A549 (cell line): ENCODE data around the gene PLEKHG4B. TPM values are rescaled to one million over a fixed set of nuclear protein-coding genes. Genes with fewer than 3 reads are reported as not detected.

Experiments used
- ATAC-seq, 2 experiments: fragments of 200-7000 bp in 1 of 2; fragments of >200 bp in 1 of 2; cut with Nextera tagmentation in 1 of 2; cut with Tn5 transposase in 1 of 2; 3 replicates each; pipeline versions ENCODE4 v1.8.0 to v1.9.1; 2018 to 2020; ENCODE audit warnings: mild to moderate bottlenecking in 1 of 2, moderate library complexity in 1 of 2
- CTCF ChIA-PET: fragments of 300-600 bp; sonication (Branson Sonifier 250); formaldehyde crosslinking; extraction: SDS; loops from one replicate; lab custom pipeline; 2021; ENCODE audit warnings: antibody characterized with exemption, inconsistent platforms; lab: Yijun Ruan, JAX
- POLR2A ChIA-PET: fragments of 350-600 bp; formaldehyde crosslinking; extraction: SDS; loops from one replicate; lab custom pipeline; 2021; ENCODE audit warnings: antibody characterized with exemption, inconsistent platforms; lab: Yijun Ruan, JAX
- DNase-seq, 2 experiments: peaks; one replicate each; pipeline versions ENCODE4 v3.0.0 to v3.0.0-alpha.2; 2011 to 2016; ENCODE audit warnings: low read depth in 1 of 2, low spot score in 1 of 2
- FAIRE-seq: peaks from 2 replicates; lab custom pipeline; 2011; peaks lifted over from hg19 to GRCh38; lab: Jason Lieb, UNC
- H3K27ac ChIP-seq, 2 experiments: fragments of >200 bp; sonication (Bioruptor Twin); formaldehyde crosslinking; 3 replicates each; pipeline ENCODE4 v1.5.1; 2016 to 2017
- H3K4me1 ChIP-seq: fragments of >200 bp; sonication (Bioruptor Twin); formaldehyde crosslinking; 3 replicates; pipeline ENCODE4 v1.6.1; 2016
- H3K4me2 ChIP-seq: fragments of >200 bp; sonication (Bioruptor Twin); formaldehyde crosslinking; 3 replicates; pipeline ENCODE4 v1.6.1; 2016
- H3K4me3 ChIP-seq: fragments of >200 bp; sonication (Bioruptor Twin); formaldehyde crosslinking; 3 replicates; pipeline ENCODE4 v1.5.1; 2016
- H3K9me3 ChIP-seq: fragments of >200 bp; sonication (Bioruptor Twin); formaldehyde crosslinking; 3 replicates; pipeline ENCODE4 v1.6.1; 2016
- BHLHE40 ChIP-seq: IDR thresholded peaks from 2 replicates; pipeline ENCODE4 v1.6.1; 2012; ENCODE audit warnings: low read depth, low read length, inconsistent platforms
- CBX2 ChIP-seq: fragments of 200-600 bp; sonication (generic); IDR thresholded peaks from 2 replicates; pipeline ENCODE4 v1.6.1; 2016; ENCODE audit warnings: low read depth, mild to moderate bottlenecking, borderline replicate concordance
- CEBPB ChIP-seq, 2 experiments: fragments of >200 bp in 1 of 2; sonication (Bioruptor Twin) in 1 of 2; formaldehyde crosslinking in 1 of 2; IDR thresholded peaks; 2 replicates each; pipeline ENCODE4 v1.6.1; 2012 to 2016
- CHD4 ChIP-seq: fragments of 200-600 bp; sonication (generic); IDR thresholded peaks from 2 replicates; pipeline ENCODE4 v1.6.1; 2016; ENCODE audit warnings: antibody characterized with exemption, mild to moderate bottlenecking, borderline replicate concordance
- EHMT2 ChIP-seq: fragments of 200-600 bp; sonication (generic); IDR thresholded peaks from 2 replicates; pipeline ENCODE4 v1.6.1; 2016; ENCODE audit warnings: antibody characterized with exemption, low read depth, mild to moderate bottlenecking, moderate library complexity
- ELK1 ChIP-seq: fragments of 150-350 bp; IDR thresholded peaks from 2 replicates; pipeline ENCODE4 v1.6.1; 2014; ENCODE audit warnings: low read depth, mild to moderate bottlenecking, low read length
- FOSL2 ChIP-seq, 2 experiments: fragments of 450-650 bp in 1 of 2; fragments of >200 bp in 1 of 2; sonication (Bioruptor Twin) in 1 of 2; formaldehyde crosslinking; IDR thresholded peaks; 2 replicates each; pipeline versions ENCODE4 v1.5.0 to v1.6.1; 2016 to 2020; ENCODE audit warnings: mild to moderate bottlenecking in 1 of 2, moderate library complexity in 1 of 2
- HDAC2 ChIP-seq: fragments of 200-600 bp; sonication (generic); IDR thresholded peaks from 2 replicates; pipeline ENCODE4 v1.6.1; 2016
- HOXA7 ChIP-seq: fragments of 250-450 bp; sonication (Bioruptor Pico); IDR thresholded peaks from 2 replicates; pipeline ENCODE4 v1.5.0; 2020; ENCODE audit warnings: mild to moderate bottlenecking, moderate library complexity
- MAFK ChIP-seq: fragments of 450-650 bp; IDR thresholded peaks from 2 replicates; pipeline ENCODE4 v1.6.1; 2014; ENCODE audit not compliant: partially characterized antibody
- MYC ChIP-seq: IDR thresholded peaks from 2 replicates; pipeline ENCODE4 v1.6.1; 2012; ENCODE audit warnings: mild to moderate bottlenecking, inconsistent platforms, low read length, improper control_type of control experiment, borderline replicate concordance
- NFE2L2 ChIP-seq: fragments of 150-350 bp; conservative IDR thresholded peaks from 2 replicates; pipeline ENCODE4 v1.6.1; 2014; ENCODE audit warnings: low read length
- NR3C1 ChIP-seq: fragments of >200 bp; sonication (Bioruptor Twin); formaldehyde crosslinking; IDR thresholded peaks from 3 replicates; pipeline ENCODE4 v1.6.1; 2017
- POLR2A ChIP-seq: IDR thresholded peaks from 2 replicates; pipeline ENCODE4 v1.6.1; 2012; ENCODE audit warnings: mild to moderate bottlenecking, low read length
- POLR2AphosphoS2 ChIP-seq: conservative IDR thresholded peaks from 2 replicates; pipeline ENCODE4 v1.6.1; 2012; ENCODE audit warnings: low read length, improper control_type of control experiment, inconsistent platforms
- RAD21 ChIP-seq, 2 experiments: fragments of >200 bp in 1 of 2; sonication (Bioruptor Twin) in 1 of 2; formaldehyde crosslinking in 1 of 2; IDR thresholded peaks in 1 of 2; conservative IDR thresholded peaks in 1 of 2; 2 replicates in 1 of 2; 3 replicates in 1 of 2; pipeline ENCODE4 v1.6.1; 2012 to 2018; ENCODE audit warnings: inconsistent platforms in 1 of 2
- RARB ChIP-seq: fragments of 250-450 bp; sonication (Bioruptor Pico); IDR thresholded peaks from 2 replicates; pipeline ENCODE4 v1.8.0; 2021; ENCODE audit warnings: mild to moderate bottlenecking, moderate library complexity
- RCOR1 ChIP-seq: fragments of 150-350 bp; IDR thresholded peaks from 2 replicates; pipeline ENCODE4 v1.6.1; 2014; ENCODE audit warnings: antibody characterized with exemption, low read length, low read depth
- RFX5 ChIP-seq: fragments of 450-650 bp; IDR thresholded peaks from 2 replicates; pipeline ENCODE4 v1.7.1; 2014; ENCODE audit warnings: antibody characterized with exemption, mild to moderate bottlenecking, moderate library complexity
- SMC3 ChIP-seq: fragments of >200 bp; sonication (Bioruptor Twin); formaldehyde crosslinking; IDR thresholded peaks from 3 replicates; pipeline ENCODE4 v1.6.1; 2018; ENCODE audit warnings: inconsistent platforms
- TP53 ChIP-seq: fragments of 250-450 bp; sonication (Bioruptor Pico); IDR thresholded peaks from 2 replicates; pipeline ENCODE4 v1.5.0; 2021; ENCODE audit warnings: mild to moderate bottlenecking, moderate library complexity
- ZC3H11A ChIP-seq: fragments of 450-650 bp; IDR thresholded peaks from 2 replicates; pipeline ENCODE4 v1.6.1; 2014; ENCODE audit warnings: antibody characterized with exemption, mild to moderate bottlenecking
- ZSCAN20 ChIP-seq: fragments of 250-450 bp; sonication (Bioruptor Pico); IDR thresholded peaks from 2 replicates; pipeline ENCODE4 v1.8.0; 2022; ENCODE audit warnings: mild to moderate bottlenecking, moderate library complexity
- WGBS: methylation state at CpG from one replicate; pipeline ENCODE4 v1.1.6; 2017; ENCODE audit errors: missing lambda C conversion rate; 5-methylcytosine and 5-hydroxymethylcytosine counted together
- polyA plus RNA-seq, 4 experiments: library from polyadenylated mRNA; depleted of rRNA in 3 of 4; stranded (reverse); fragments of >200 nt; fragmentation: RNase III in 1 of 4; extraction: RNeasy Plus Mini Kit Qiagen cat#74134 plus additional on column Dnase treatment in 1 of 4; gene quantifications; 2 replicates in 3 of 4; 3 replicates in 1 of 4; pipeline ENCODE4 v1.2.3, GENCODE V29; 2011 to 2017
- TF ChIP-seq, protein P1 (sequence below): IDR thresholded peaks from 2 replicates; pipeline ENCODE4 v1.6.1; 2012

PLEKHG4B gene
- polyA plus RNA-seq, 2 of the 4 experiments (the other 2 are of a cell fraction), result 0.57 to 0.59 TPM

DNA sequence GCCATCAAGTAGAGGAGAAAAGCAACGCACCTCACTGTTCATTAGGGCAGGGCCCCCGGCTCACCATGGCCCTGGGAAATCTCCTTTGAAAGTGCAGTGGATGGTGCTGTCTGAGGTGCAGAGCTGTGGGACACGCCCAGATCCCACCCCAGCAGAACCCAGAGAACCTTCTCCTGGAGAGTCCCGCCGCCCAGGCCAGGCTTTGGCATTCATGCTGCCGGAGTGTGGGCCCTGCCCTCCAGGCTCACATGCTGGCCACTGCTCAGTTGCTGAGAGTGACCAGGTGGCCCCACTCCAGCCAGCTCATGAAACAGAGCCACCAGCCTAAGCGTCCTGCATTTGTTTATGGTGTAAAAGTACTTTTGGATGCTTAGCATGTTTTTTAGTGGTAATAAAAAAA lies 75.5 kb downstream of the PLEKHG4B start (continued):
- no peak for TF ChIP-seq ELK1

DNA sequence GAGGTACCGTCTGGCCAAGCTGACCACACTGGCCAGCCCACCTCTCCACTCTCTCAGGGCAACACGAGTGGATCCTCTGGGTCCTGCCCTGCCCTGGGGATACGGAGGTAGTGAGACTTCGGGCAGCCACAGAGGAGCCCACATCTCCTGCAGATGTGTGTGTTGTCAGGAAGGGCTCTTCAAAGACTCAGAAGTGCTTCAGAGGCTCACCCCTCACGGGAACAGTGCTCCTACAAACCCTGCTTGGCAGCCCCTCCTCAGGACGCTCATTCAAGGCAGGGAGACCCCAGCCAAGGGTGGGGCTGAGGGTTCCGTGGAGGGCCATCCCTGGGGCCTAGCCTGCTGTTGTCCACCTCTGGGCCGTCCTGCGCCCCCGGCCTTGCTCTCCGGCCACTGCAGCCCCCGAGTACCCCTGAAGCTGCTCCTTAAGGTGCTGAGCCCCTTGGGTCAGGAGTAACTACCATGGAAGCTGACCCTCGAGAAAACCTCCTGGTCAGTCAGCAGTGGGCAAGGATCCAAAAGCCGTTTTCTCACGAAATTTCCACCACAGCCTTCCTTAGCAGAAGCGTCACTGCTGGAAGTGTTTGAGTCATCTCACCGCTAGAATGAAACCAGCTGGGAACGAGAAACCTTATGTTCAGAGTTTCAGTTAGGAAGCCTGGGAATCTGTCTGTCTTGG lies 76.2 kb downstream of the PLEKHG4B start:
- Histone ChIP-seq H3K4me1 (no peaks in the 10 kb centered on the region), H3K27ac (no peak overlapping the region), H3K9me3 (no peaks in the 10 kb centered on the region), H3K4me2 (no peak overlapping the region), H3K4me3 (no peak overlapping the region)
- DNase-seq (no peak), ATAC-seq (no peak), FAIRE-seq (no peak)
- WGBS, result 66% methylated on average over 15 of the region's 18 CpGs
- ChIA-PET POLR2A (no interaction called here), CTCF (interaction anchor here (1.1 to 3.6 kb wide), 2 partner anchors 20 to 23 kb away, joined by 3 to 13 read pairs; partner anchors contain the start of gene LRRC14B)
- TF ChIP-seq HDAC2 (no peak), CEBPB (IDR thresholded peaks at IDR 0.05) (no peak), NR3C1 (no peak), HOXA7 (CRISPR knock-in tag) (no peak), MAFK (no peak), ZSCAN20 (CRISPR knock-in tag) (no peak), POLR2A (no peak), EHMT2 (no peak), CHD4 (no peak), POLR2AphosphoS2 (no peak), RFX5 (no peak)
- TF ChIP-seq, protein P1, sequence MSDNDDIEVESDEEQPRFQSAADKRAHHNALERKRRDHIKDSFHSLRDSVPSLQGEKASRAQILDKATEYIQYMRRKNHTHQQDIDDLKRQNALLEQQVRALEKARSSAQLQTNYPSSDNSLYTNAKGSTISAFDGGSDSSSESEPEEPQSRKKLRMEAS, result no peak

DNA sequence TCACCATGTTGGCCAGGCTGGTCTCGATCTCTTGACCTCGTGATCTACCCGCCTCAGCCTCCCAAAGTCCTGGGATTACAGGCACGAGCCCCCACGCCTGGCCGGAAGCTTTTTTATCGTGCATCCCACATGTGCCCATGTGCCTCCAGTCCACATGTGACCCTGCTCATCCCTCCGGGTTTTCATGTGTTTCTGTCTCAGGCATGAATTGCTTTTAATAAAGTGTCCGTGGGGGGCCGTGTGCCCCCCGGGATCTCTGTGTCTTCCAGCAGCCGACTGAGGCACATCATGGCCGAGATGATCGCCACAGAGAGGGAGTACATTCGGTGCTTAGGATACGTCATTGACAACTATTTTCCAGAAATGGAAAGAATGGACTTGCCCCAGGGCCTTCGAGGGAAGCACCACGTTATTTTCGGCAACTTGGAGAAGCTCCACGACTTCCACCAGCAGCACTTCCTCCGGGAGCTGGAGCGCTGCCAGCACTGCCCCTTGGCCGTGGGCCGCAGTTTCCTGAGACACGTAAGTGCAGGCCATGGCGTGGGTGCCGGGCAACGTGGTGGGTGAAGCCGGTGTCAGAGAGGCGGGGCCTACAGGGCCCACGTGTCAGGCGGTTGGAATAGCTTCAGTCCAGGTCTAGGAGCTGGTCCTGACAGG lies 77.2 kb downstream of the PLEKHG4B start:
- no peaks in the 10 kb centered on the region for H3K4me1 ChIP-seq
- no peak overlapping the region for H3K27ac ChIP-seq
- 75% methylated on average over 27 of the region's 32 CpGs for WGBS
- no peaks in the 10 kb centered on the region for H3K9me3 ChIP-seq
- no peak for ATAC-seq
- H3K4me3 ChIP-seq, result no peak overlapping the region
- no peak for TF ChIP-seq RCOR1
- TF ChIP-seq BHLHE40, result no peak
- H3K4me2 ChIP-seq, result no peak overlapping the region
- no peak for DNase-seq
- FAIRE-seq, result no peak
- POLR2A ChIA-PET, result no interaction called here
- CTCF ChIA-PET, result interaction anchor here (1.1 to 3.6 kb wide), 2 partner anchors 19 to 22 kb away, joined by 3 to 13 read pairs; partner anchors contain the start of gene LRRC14B

GRCh38 chr5:169728-170094 lies 77.7 kb downstream of the PLEKHG4B start:
- no peaks in the 10 kb centered on the region for H3K9me3 ChIP-seq
- ATAC-seq, result no peak
- H3K4me1 ChIP-seq, result no peaks in the 10 kb centered on the region
- CTCF ChIA-PET, result interaction anchor here (3.6 kb wide), 1 partner anchor 18 kb away, joined by 13 read pairs; no protein-coding TSS in a partner anchor
- WGBS, result 92% methylated on average over 12 of the region's 12 CpGs
- no peak overlapping the region for H3K4me2 ChIP-seq
- FAIRE-seq, result no peak
- POLR2A ChIA-PET, result no interaction called here
- TF ChIP-seq MYC, result no peak
- TF ChIP-seq RARB, result no peak
- TF ChIP-seq RAD21 (conservative IDR thresholded peaks at IDR 0.05 in 1 of 2, IDR thresholded peaks at IDR 0.05 in 1 of 2), result no peak
- TF ChIP-seq HDAC2, result no peak
- TF ChIP-seq CBX2, result no peak
- TF ChIP-seq FOSL2 (IDR thresholded peaks at IDR 0.05), result no peak
- no peak for TF ChIP-seq FOSL2 (CRISPR knock-in tag; IDR thresholded peaks at IDR 0.05)
- TF ChIP-seq ZC3H11A, result no peak
- TF ChIP-seq NFE2L2, result no peak
- TF ChIP-seq TP53 (CRISPR knock-in tag), result no peak
- no peak for TF ChIP-seq SMC3
- TF ChIP-seq, all 56 proteins: peak for 0
- no peak overlapping the region for H3K27ac ChIP-seq
- no peak overlapping the region for H3K4me3 ChIP-seq
- DNase-seq, result no peak
